Mesendoderm (in vitro differentiated cells): ENCODE results near the gene STRAP.

Source experiments
- DNase-seq: peaks from one replicate; pipeline ENCODE4 v3.0.0; 2013
- H2AK5ac ChIP-seq: 2 replicates; pipeline ENCODE4 v1.6.1; 2013; ENCODE audit warnings: low read length, inconsistent platforms
- H2BK120ac ChIP-seq: 2 replicates; pipeline ENCODE4 v1.6.1; 2013; ENCODE audit warnings: low read depth, mild to moderate bottlenecking, low read length, moderate library complexity, mixed read lengths
- H2BK15ac ChIP-seq: replicated peaks from 2 replicates; pipeline ENCODE4 v1.6.1; 2013; ENCODE audit warnings: low read depth, mild to moderate bottlenecking, moderate library complexity
- H2BK5ac ChIP-seq: 2 replicates; pipeline ENCODE4 v1.6.1; 2013; ENCODE audit warnings: low read length, inconsistent platforms
- H3K18ac ChIP-seq: 2 replicates; pipeline ENCODE4 v1.6.1; 2013; ENCODE audit warnings: mild to moderate bottlenecking, low read length, mixed read lengths
- H3K23ac ChIP-seq: one replicate; pipeline ENCODE4 v1.6.1; 2013; ENCODE audit warnings: low read length
- H3K27ac ChIP-seq: 2 replicates; pipeline ENCODE4 v1.5.1; 2013; ENCODE audit warnings: low read depth, mild to moderate bottlenecking, inconsistent platforms, low read length, moderate library complexity
- H3K27me3 ChIP-seq: 2 replicates; pipeline ENCODE4 v1.6.1; 2013; ENCODE audit warnings: low read length, control low read depth, mild to moderate bottlenecking, inconsistent platforms; ENCODE audit not compliant: insufficient read depth, poor library complexity
- H3K36me3 ChIP-seq: 2 replicates; pipeline ENCODE4 v1.6.1; 2013; ENCODE audit warnings: low read length, inconsistent platforms; ENCODE audit not compliant: control insufficient read depth, insufficient read depth
- H3K4ac ChIP-seq: one replicate; pipeline ENCODE4 v1.6.1; 2013; ENCODE audit warnings: low read depth, mild to moderate bottlenecking, low read length, moderate library complexity
- H3K4me1 ChIP-seq: 2 replicates; pipeline ENCODE4 v1.6.1; 2013; ENCODE audit warnings: low read depth, low read length, inconsistent platforms; ENCODE audit not compliant: control insufficient read depth
- H3K4me2 ChIP-seq: 2 replicates; pipeline ENCODE4 v1.6.1; 2013; ENCODE audit warnings: low read length
- H3K4me3 ChIP-seq: 2 replicates; pipeline ENCODE4 v1.5.1; 2013; ENCODE audit warnings: mild to moderate bottlenecking, low read length
- H3K56ac ChIP-seq: one replicate; pipeline ENCODE4 v1.6.1; 2013; ENCODE audit warnings: low read length
- H3K79me1 ChIP-seq: 2 replicates; pipeline ENCODE4 v1.6.1; 2013; ENCODE audit warnings: low read length, inconsistent platforms
- H3K79me2 ChIP-seq: 2 replicates; pipeline ENCODE4 v1.6.1; 2013; ENCODE audit warnings: mild to moderate bottlenecking, low read length; ENCODE audit not compliant: control insufficient read depth, insufficient read depth
- H3K9ac ChIP-seq: 2 replicates; pipeline ENCODE4 v1.6.1; 2013; ENCODE audit warnings: low read length, inconsistent platforms
- H4K5ac ChIP-seq: one replicate; pipeline ENCODE4 v1.6.1; 2013; ENCODE audit warnings: low read length
- H4K8ac ChIP-seq: one replicate; pipeline ENCODE4 v1.6.1; 2013; ENCODE audit warnings: low read depth, mild to moderate bottlenecking, control low read depth, low read length, moderate library complexity
- WGBS: extraction: QIAGEN DNeasy Blood & Tissue Kit; methylation state at CpG from one replicate; pipeline ENCODE4 v1.1.7; 2013; ENCODE audit warnings: low lambda C conversion rate, missing lambda C conversion rate; ENCODE audit not compliant: insufficient coverage; ENCODE audit errors: extremely low coverage; 5-methylcytosine and 5-hydroxymethylcytosine counted together

The STRAP gene

GRCh38 chr12:15887043-15887817 lies 5.0 kb downstream of the STRAP start:
- Histone ChIP-seq H3K4me1 (no peaks in the 10 kb centered on the region), H3K4me3 (no peak overlapping the region), H2AK5ac (no peak overlapping the region), H3K9ac (no peak overlapping the region), H2BK5ac (no peak overlapping the region), H4K8ac (no peak overlapping the region), H3K36me3 (peaks cover 3% of the 10 kb centered on the region), H2BK120ac (no peak overlapping the region), H2BK15ac (no peak overlapping the region), H3K4ac (no peak overlapping the region), H3K27me3 (no peaks in the 10 kb centered on the region), H3K56ac (no peak overlapping the region), H4K5ac (no peak overlapping the region), H3K27ac (no peak overlapping the region), H3K18ac (no peak overlapping the region), H3K23ac (no peak overlapping the region), H3K4me2 (no peak overlapping the region), H3K79me1 (peaks cover 6% of the 10 kb centered on the region), H3K79me2 (peaks cover 52% of the 10 kb centered on the region)
- DNase-seq: no peak
- WGBS: 100% methylated on average over 1 of the region's 5 CpGs

GRCh38 chr12:15892645-15893259 lies 10.6 kb downstream of the STRAP start:
- no CpG with 5 or more reads among the region's 5 CpGs for WGBS
- H2BK5ac ChIP-seq: no peak overlapping the region
- H3K56ac ChIP-seq: no peak overlapping the region
- no peak overlapping the region for H3K18ac ChIP-seq
- DNase-seq: no peak
- H3K9ac ChIP-seq: no peak overlapping the region
- no peaks in the 10 kb centered on the region for H3K4me1 ChIP-seq
- H3K79me1 ChIP-seq: no peaks in the 10 kb centered on the region
- no peak overlapping the region for H2AK5ac ChIP-seq
- peaks cover 4% of the 10 kb centered on the region for H3K79me2 ChIP-seq
- H3K4me3 ChIP-seq: no peak overlapping the region
- no peak overlapping the region for H3K4me2 ChIP-seq
- H2BK120ac ChIP-seq: no peak overlapping the region
- no peak overlapping the region for H4K5ac ChIP-seq
- no peak overlapping the region for H3K27ac ChIP-seq
- H3K23ac ChIP-seq: no peak overlapping the region
- H4K8ac ChIP-seq: no peak overlapping the region
- H2BK15ac ChIP-seq: no peak overlapping the region
- no peaks in the 10 kb centered on the region for H3K27me3 ChIP-seq
- H3K4ac ChIP-seq: no peak overlapping the region
- peaks cover 2% of the 10 kb centered on the region for H3K36me3 ChIP-seq

DNA sequence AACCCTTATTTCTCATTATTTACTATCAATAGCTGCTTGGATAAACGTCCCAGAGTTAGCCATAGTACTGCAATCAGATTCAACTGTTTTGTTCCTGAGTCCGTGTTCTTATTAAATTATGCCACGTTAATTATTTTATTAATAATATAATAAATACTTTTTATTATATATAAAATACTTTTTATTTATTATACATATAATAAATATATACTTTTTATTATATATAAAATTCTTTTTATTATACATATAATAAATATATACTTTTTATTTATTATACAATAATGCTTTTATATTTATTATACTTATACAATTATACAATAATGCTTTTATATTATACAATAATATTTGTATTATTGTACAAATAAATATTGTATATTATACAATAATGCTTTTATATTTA lies 11.1 kb downstream of the STRAP start:
- H2BK120ac ChIP-seq: no peak overlapping the region
- H3K18ac ChIP-seq: no peak overlapping the region
- no peak for DNase-seq
- H2BK5ac ChIP-seq: no peak overlapping the region
- H3K27me3 ChIP-seq: no peaks in the 10 kb centered on the region
- no peaks in the 10 kb centered on the region for H3K79me1 ChIP-seq
- WGBS: no CpG with 5 or more reads among the region's 3 CpGs
- H3K79me2 ChIP-seq: peaks cover 2% of the 10 kb centered on the region
- H3K9ac ChIP-seq: no peak overlapping the region
- no peak overlapping the region for H3K4ac ChIP-seq
- no peak overlapping the region for H3K4me3 ChIP-seq
- no peak overlapping the region for H4K8ac ChIP-seq
- H3K36me3 ChIP-seq: peaks cover 2% of the 10 kb centered on the region
- no peak overlapping the region for H2AK5ac ChIP-seq
- H3K4me2 ChIP-seq: no peak overlapping the region
- no peak overlapping the region for H3K27ac ChIP-seq
- no peak overlapping the region for H3K23ac ChIP-seq
- H3K4me1 ChIP-seq: no peaks in the 10 kb centered on the region
- no peak overlapping the region for H3K56ac ChIP-seq
- no peak overlapping the region for H4K5ac ChIP-seq
- H2BK15ac ChIP-seq: no peak overlapping the region

DNA sequence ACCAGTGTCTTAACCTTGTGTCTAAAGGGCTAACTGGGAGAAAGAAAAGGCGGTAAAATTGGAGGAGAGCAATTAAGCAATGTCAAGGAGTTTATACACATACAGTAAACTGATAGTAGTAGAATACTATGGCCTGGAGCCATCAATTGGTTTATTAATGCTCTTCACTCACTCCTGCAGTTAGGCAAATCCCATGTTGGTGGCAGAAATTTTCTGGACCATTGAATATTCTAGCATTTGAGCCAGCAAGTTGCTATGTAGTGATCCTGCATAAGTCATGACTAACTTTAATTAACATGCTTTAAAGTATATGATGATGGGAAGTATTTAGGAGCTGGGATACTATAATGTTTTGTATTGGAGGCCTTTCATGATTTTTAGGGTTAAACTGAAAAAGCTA lies 14.7 kb downstream of the STRAP start:
- H4K8ac ChIP-seq: no peak overlapping the region
- H2BK5ac ChIP-seq: no peak overlapping the region
- no peak overlapping the region for H3K4me2 ChIP-seq
- H3K23ac ChIP-seq: no peak overlapping the region
- H3K4me3 ChIP-seq: no peak overlapping the region
- no peaks in the 10 kb centered on the region for H3K27me3 ChIP-seq
- no peak overlapping the region for H2BK120ac ChIP-seq
- no peak overlapping the region for H4K5ac ChIP-seq
- H3K9ac ChIP-seq: no peak overlapping the region
- no CpG with 5 or more reads among the region's 1 CpG for WGBS
- H2AK5ac ChIP-seq: no peak overlapping the region
- no peak overlapping the region for H3K4ac ChIP-seq
- H3K56ac ChIP-seq: no peak overlapping the region
- H3K27ac ChIP-seq: no peak overlapping the region
- peaks cover 5% of the 10 kb centered on the region for H3K36me3 ChIP-seq
- H3K79me1 ChIP-seq: no peaks in the 10 kb centered on the region
- H3K79me2 ChIP-seq: no peaks in the 10 kb centered on the region
- no peaks in the 10 kb centered on the region for H3K4me1 ChIP-seq
- H2BK15ac ChIP-seq: no peak overlapping the region
- H3K18ac ChIP-seq: no peak overlapping the region
- DNase-seq: no peak

GRCh38 chr12:15897433-15897832 lies 15.2 kb downstream of the STRAP start:
- no peak overlapping the region for H4K8ac ChIP-seq
- no peak overlapping the region for H4K5ac ChIP-seq
- no peak overlapping the region for H3K18ac ChIP-seq
- no peak overlapping the region for H2BK15ac ChIP-seq
- no peak overlapping the region for H3K23ac ChIP-seq
- H3K27me3 ChIP-seq: no peaks in the 10 kb centered on the region
- no peaks in the 10 kb centered on the region for H3K4me1 ChIP-seq
- no peak overlapping the region for H3K4ac ChIP-seq
- no peaks in the 10 kb centered on the region for H3K79me1 ChIP-seq
- WGBS: no CpG with 5 or more reads among the region's 2 CpGs
- no peak for DNase-seq
- peaks cover 5% of the 10 kb centered on the region for H3K36me3 ChIP-seq
- no peak overlapping the region for H2AK5ac ChIP-seq
- no peak overlapping the region for H3K56ac ChIP-seq
- no peak overlapping the region for H2BK120ac ChIP-seq
- H3K4me2 ChIP-seq: no peak overlapping the region
- H3K9ac ChIP-seq: no peak overlapping the region
- H3K79me2 ChIP-seq: no peaks in the 10 kb centered on the region
- no peak overlapping the region for H3K4me3 ChIP-seq
- H2BK5ac ChIP-seq: no peak overlapping the region
- H3K27ac ChIP-seq: no peak overlapping the region
